ENCODE measurements around the gene EMILIN2. TPM values are rescaled to one million over a fixed set of nuclear protein-coding genes. Genes with fewer than 3 reads are reported as not detected.
"Not testable (repeated sequence)": the region's sequence is repeated elsewhere in the genome, so short reads cannot be mapped to it uniquely, and the experiment has no call there.

EMILIN2 gene
- total RNA-seq, 1 experiment from 2014 or later = 20.0 TPM

DNA sequence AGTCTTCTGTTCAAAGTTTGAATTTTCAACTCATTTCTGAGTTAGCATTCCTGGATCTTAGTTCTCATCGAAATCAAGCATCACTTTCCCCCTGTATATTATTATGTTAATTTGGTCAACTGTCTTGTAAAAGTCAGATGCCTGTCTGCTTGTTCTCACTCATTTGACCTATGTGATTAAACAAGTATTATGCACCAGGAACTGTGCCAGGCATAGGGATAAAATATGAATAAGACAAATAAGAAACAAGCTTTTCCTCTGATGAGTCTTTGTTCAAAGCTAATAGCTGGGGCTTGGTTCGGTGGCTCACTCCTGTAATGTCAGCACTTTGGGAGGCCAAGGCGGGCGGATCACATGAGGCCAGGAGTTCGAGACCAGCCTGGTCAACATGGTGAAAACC, 19.7 kb upstream of the EMILIN2 start:
- Mint-ChIP-seq H3K9me3 (peaks cover 0 to 6% of the 10 kb centered on the region in 2 experiments; a peak in 2 of 5 replicates), H3K4me3 (no peak overlapping the region), H3K4me1 (peaks cover 6 to 8% of the 10 kb centered on the region in 2 experiments), H3K27ac (no peak overlapping the region), H3K27me3 (ENCODE audit: low read depth) (no peaks in the 10 kb centered on the region; the same call in 1 of the 2 replicates), H3K36me3 (ENCODE audit: insufficient read depth in 1 of 3, low read depth in 3 of 3) (no peaks in the 10 kb centered on the region; a peak in 1 of 7 replicates)
- Histone ChIP-seq H2BK5ac (ENCODE audit: insufficient read length, low read length) (no peak overlapping the region), H3K27me3 (ENCODE audit: insufficient read depth, low read length) (no peaks in the 10 kb centered on the region), H3K79me2 (ENCODE audit: insufficient read depth, low read length) (no peaks in the 10 kb centered on the region), H3K4me1 (ENCODE audit: insufficient read depth, low read length) (no peaks in the 10 kb centered on the region), H3K56ac (ENCODE audit: insufficient read length, low read depth, low read length) (no peak overlapping the region), H3K9me3 (ENCODE audit: control insufficient read depth, low read depth, low read length) (no peaks in the 10 kb centered on the region), H3K23me2 (ENCODE audit: insufficient read length, low read depth, low read length, poor library complexity, severe bottlenecking) (no peaks in the 10 kb centered on the region), H3K14ac (ENCODE audit: insufficient read depth, low read length) (no peak overlapping the region), H4K8ac (replicated peaks; ENCODE audit: insufficient read length, low read depth, low read length) (no peak overlapping the region), H3K4ac (ENCODE audit: low read depth, low read length) (no peak overlapping the region), H4K20me1 (ENCODE audit: control insufficient read depth, insufficient read depth, insufficient read length) (no peaks in the 10 kb centered on the region), H3K18ac (ENCODE audit: insufficient read length, low read depth, low read length) (no peak overlapping the region), H2AK5ac (ENCODE audit: insufficient read length, low read length) (no peak overlapping the region), H2BK12ac (ENCODE audit: insufficient read length, low read depth, low read length) (no peak overlapping the region), H3K9ac (ENCODE audit: extremely low read depth, insufficient read length, low read length) (no peak overlapping the region), H2BK20ac (ENCODE audit: low read depth, low read length, poor library complexity, severe bottlenecking) (no peak overlapping the region), H2BK15ac (ENCODE audit: low read depth, low read length) (no peak overlapping the region), H4K91ac (ENCODE audit: insufficient read length, low read depth, low read length) (no peak overlapping the region), H2BK120ac (ENCODE audit: low read depth, low read length, poor library complexity, severe bottlenecking) (no peak overlapping the region), H3K23ac (ENCODE audit: insufficient read length, low read depth, low read length) (no peak overlapping the region), H3K79me1 (ENCODE audit: insufficient read depth, low read depth, low read length, poor library complexity, severe bottlenecking) (no peaks in the 10 kb centered on the region), H2AFZ (ENCODE audit: low read length) (no peak overlapping the region), H3K27ac (ENCODE audit: insufficient read length, low read depth, low read length) (no peak overlapping the region), H3T11ph (ENCODE audit: low read length) (no peak overlapping the region), H4K5ac (ENCODE audit: insufficient read length, low read depth, low read length) (no peak overlapping the region), H3K4me2 (ENCODE audit: insufficient read depth, insufficient read length, low read length) (no peak overlapping the region)
- WGBS (ENCODE audit: extremely low coverage, insufficient read length, low lambda C conversion rate) = no CpG with 5 or more reads among the region's 5 CpGs
- TF ChIP-seq, protein P1, sequence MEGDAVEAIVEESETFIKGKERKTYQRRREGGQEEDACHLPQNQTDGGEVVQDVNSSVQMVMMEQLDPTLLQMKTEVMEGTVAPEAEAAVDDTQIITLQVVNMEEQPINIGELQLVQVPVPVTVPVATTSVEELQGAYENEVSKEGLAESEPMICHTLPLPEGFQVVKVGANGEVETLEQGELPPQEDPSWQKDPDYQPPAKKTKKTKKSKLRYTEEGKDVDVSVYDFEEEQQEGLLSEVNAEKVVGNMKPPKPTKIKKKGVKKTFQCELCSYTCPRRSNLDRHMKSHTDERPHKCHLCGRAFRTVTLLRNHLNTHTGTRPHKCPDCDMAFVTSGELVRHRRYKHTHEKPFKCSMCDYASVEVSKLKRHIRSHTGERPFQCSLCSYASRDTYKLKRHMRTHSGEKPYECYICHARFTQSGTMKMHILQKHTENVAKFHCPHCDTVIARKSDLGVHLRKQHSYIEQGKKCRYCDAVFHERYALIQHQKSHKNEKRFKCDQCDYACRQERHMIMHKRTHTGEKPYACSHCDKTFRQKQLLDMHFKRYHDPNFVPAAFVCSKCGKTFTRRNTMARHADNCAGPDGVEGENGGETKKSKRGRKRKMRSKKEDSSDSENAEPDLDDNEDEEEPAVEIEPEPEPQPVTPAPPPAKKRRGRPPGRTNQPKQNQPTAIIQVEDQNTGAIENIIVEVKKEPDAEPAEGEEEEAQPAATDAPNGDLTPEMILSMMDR (conservative IDR thresholded peaks at IDR 0.05) = no peak
- DNase-seq = no peak

DNA sequence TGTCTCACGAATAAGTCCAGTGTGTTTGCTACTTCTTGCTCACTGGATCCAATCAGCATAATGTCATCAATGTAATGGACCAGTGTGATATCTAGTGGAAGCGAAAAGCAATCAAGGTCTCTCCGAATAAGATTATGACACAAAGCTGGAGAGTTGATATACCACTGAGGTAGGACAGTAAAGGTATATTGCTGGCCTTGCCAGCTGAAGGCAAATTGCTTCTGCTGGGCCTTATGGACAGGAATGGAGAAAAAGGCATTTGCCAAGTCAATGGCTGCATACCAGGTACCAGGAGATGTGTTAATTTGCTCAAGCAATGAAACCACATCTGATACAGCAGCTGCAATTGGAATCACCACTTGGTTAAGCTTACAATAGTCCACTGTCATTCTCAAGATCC, 10.7 kb upstream of the EMILIN2 start:
- not testable (repeated sequence) for H3K9me3 ChIP-seq (ENCODE audit: control insufficient read depth, low read depth, low read length); H2BK120ac ChIP-seq (ENCODE audit: low read depth, low read length, poor library complexity, severe bottlenecking); H3K4me1 Mint-ChIP-seq; H3K27me3 ChIP-seq (ENCODE audit: insufficient read depth, low read length); H3K23me2 ChIP-seq (ENCODE audit: insufficient read length, low read depth, low read length, poor library complexity, severe bottlenecking); H4K20me1 ChIP-seq (ENCODE audit: control insufficient read depth, insufficient read depth, insufficient read length); H3K56ac ChIP-seq (ENCODE audit: insufficient read length, low read depth, low read length); H3K4me3 Mint-ChIP-seq; H2AFZ ChIP-seq (ENCODE audit: low read length); H2BK15ac ChIP-seq (ENCODE audit: low read depth, low read length); H4K5ac ChIP-seq (ENCODE audit: insufficient read length, low read depth, low read length); H3T11ph ChIP-seq (ENCODE audit: low read length); H3K27ac ChIP-seq (ENCODE audit: insufficient read length, low read depth, low read length); H3K23ac ChIP-seq (ENCODE audit: insufficient read length, low read depth, low read length); H3K36me3 Mint-ChIP-seq (ENCODE audit: insufficient read depth in 1 of 3, low read depth in 3 of 3); H3K14ac ChIP-seq (ENCODE audit: insufficient read depth, low read length); H2BK12ac ChIP-seq (ENCODE audit: insufficient read length, low read depth, low read length); H3K27ac Mint-ChIP-seq; H2BK5ac ChIP-seq (ENCODE audit: insufficient read length, low read length); DNase-seq; H4K8ac ChIP-seq (replicated peaks; ENCODE audit: insufficient read length, low read depth, low read length); H2AK5ac ChIP-seq (ENCODE audit: insufficient read length, low read length); H3K4ac ChIP-seq (ENCODE audit: low read depth, low read length); H3K9ac ChIP-seq (ENCODE audit: extremely low read depth, insufficient read length, low read length); H3K4me2 ChIP-seq (ENCODE audit: insufficient read depth, insufficient read length, low read length); H4K91ac ChIP-seq (ENCODE audit: insufficient read length, low read depth, low read length); H3K79me2 ChIP-seq (ENCODE audit: insufficient read depth, low read length); H3K79me1 ChIP-seq (ENCODE audit: insufficient read depth, low read depth, low read length, poor library complexity, severe bottlenecking); H3K4me1 ChIP-seq (ENCODE audit: insufficient read depth, low read length); H2BK20ac ChIP-seq (ENCODE audit: low read depth, low read length, poor library complexity, severe bottlenecking); H3K18ac ChIP-seq (ENCODE audit: insufficient read length, low read depth, low read length)
- no CpG with 5 or more reads among the region's 3 CpGs for WGBS (ENCODE audit: extremely low coverage, insufficient read length, low lambda C conversion rate)
- Mint-ChIP-seq H3K9me3 (peaks cover 6 to 12% of the 10 kb centered on the region in 2 experiments; a peak in 4 of 5 replicates), H3K27me3 (ENCODE audit: low read depth) (peaks cover 18% of the 10 kb centered on the region)
